Skeletal muscle tissue (tissue), 4 donors: Measurements from ENCODE around the gene TMPRSS15. TPM values are rescaled to one million over a fixed set of nuclear protein-coding genes. Genes with fewer than 3 reads are reported as not detected.

Source experiments
- H3K27ac ChIP-seq: one replicate; pipeline ENCODE4 v1.7.0; 2013; ENCODE audit warnings: mild to moderate bottlenecking, low read depth, low read length, inconsistent platforms
- H3K27me3 ChIP-seq, 3 donors: one replicate each; pipeline ENCODE4 v1.7.0; 2013; ENCODE audit warnings: low read length in 3 of 3; ENCODE audit not compliant: control insufficient read depth in 3 of 3, insufficient read depth in 3 of 3
- H3K36me3 ChIP-seq, 3 donors: one replicate each; pipeline ENCODE4 v1.7.0; 2013; ENCODE audit warnings: low read length in 3 of 3; ENCODE audit not compliant: control insufficient read depth in 3 of 3, insufficient read depth in 3 of 3
- H3K4me1 ChIP-seq, 3 donors: one replicate each; pipeline ENCODE4 v1.7.0; 2013; ENCODE audit warnings: low read length in 3 of 3, mild to moderate bottlenecking in 3 of 3; ENCODE audit not compliant: control insufficient read depth in 3 of 3, insufficient read depth in 3 of 3
- H3K4me3 ChIP-seq, 3 donors: one replicate each; pipeline ENCODE4 v1.7.0; 2013; ENCODE audit warnings: low read length in 3 of 3
- H3K9ac ChIP-seq, 3 donors: one replicate each; pipeline ENCODE4 v1.7.0; 2013; ENCODE audit warnings: low read length in 3 of 3, mild to moderate bottlenecking in 3 of 3, moderate library complexity in 2 of 3, low read depth in 1 of 3
- H3K9me3 ChIP-seq, 3 donors: one replicate each; pipeline ENCODE4 v1.7.0; 2013; ENCODE audit warnings: low read length in 3 of 3; ENCODE audit not compliant: control insufficient read depth in 3 of 3
- total RNA-seq: library from RNA; depleted of rRNA; stranded (reverse); fragments of >200 nt; gene quantifications from one replicate; pipeline ENCODE4 v1.2.3, GENCODE V29; 2014
- donor health status: Osteomylitis.

Gene TMPRSS15
- total RNA-seq, 1 donor from 2014 or later: 0.52 TPM

GRCh38 chr21:18354947-18355346 lies 48.6 kb downstream of the TMPRSS15 start:
- no peaks in the 10 kb centered on the region for H3K4me1 ChIP-seq
- H3K4me3 ChIP-seq: no peak overlapping the region
- no peaks in the 10 kb centered on the region for H3K36me3 ChIP-seq
- H3K9me3 ChIP-seq: no peaks in the 10 kb centered on the region
- H3K9ac ChIP-seq: no peak overlapping the region
- H3K27me3 ChIP-seq: no peaks in the 10 kb centered on the region
- no peak overlapping the region for H3K27ac ChIP-seq

DNA sequence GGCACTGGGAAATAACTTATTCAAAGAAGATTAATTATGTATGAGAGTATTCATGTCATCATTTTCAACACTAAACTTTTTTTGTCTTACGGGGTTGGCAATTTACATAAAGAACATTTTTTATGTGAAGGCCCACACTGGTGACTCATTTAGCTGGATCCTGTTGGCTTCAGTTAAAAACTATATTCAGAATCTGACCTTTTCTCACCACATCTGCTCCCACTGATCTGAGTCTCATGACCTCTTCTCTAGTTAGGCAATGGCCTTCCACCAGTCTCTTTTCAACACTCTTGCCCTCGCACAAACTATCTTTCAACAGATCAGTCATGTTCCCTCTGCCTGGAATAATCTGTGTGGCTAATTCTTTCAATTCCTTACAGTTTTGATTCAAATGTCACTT lies 53.4 kb downstream of the TMPRSS15 start:
- H3K9me3 ChIP-seq: no peaks in the 10 kb centered on the region
- no peak overlapping the region for H3K27ac ChIP-seq
- H3K4me1 ChIP-seq: no peaks in the 10 kb centered on the region

DNA sequence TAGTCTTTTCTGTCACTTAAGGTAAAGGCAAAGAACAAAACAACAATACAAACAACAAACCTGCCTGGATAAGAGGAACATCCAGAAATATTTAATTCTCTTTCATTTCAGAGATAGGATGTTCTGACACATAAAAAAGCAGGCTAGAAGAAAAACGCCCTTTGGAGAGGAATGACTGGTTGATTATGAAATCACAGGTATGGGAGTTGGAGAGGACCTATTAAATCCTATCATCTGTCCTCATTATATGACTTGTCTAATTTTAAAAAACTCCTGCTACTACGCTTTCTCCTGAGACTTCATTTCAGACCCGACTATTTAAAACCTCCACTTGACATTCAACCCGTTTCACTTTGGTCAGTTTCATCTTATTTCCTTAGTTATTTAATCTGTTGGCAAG lies 54.1 kb downstream of the TMPRSS15 start:
- Histone ChIP-seq H3K4me1 (no peaks in the 10 kb centered on the region), H3K4me3 (no peak overlapping the region), H3K9me3 (no peaks in the 10 kb centered on the region), H3K9ac (no peak overlapping the region), H3K27ac (no peak overlapping the region), H3K27me3 (no peaks in the 10 kb centered on the region), H3K36me3 (no peaks in the 10 kb centered on the region)

More for the DNA sequence above, 53.4 kb downstream of the TMPRSS15 start:
- no peaks in the 10 kb centered on the region for H3K36me3 ChIP-seq
- no peak overlapping the region for H3K9ac ChIP-seq
- H3K4me3 ChIP-seq: no peak overlapping the region
- H3K27me3 ChIP-seq: no peaks in the 10 kb centered on the region

GRCh38 chr21:18340387-18340942 lies 63.1 kb downstream of the TMPRSS15 start:
- Histone ChIP-seq H3K36me3 (no peaks in the 10 kb centered on the region), H3K4me3 (no peak overlapping the region), H3K9me3 (no peaks in the 10 kb centered on the region), H3K9ac (no peak overlapping the region), H3K27ac (no peak overlapping the region), H3K27me3 (no peaks in the 10 kb centered on the region), H3K4me1 (no peaks in the 10 kb centered on the region)

- Histone ChIP-seq H3K4me3 (no peak overlapping the region), H3K9ac (no peak overlapping the region), H3K27me3 (no peaks in the 10 kb centered on the region), H3K4me1 (no peaks in the 10 kb centered on the region), H3K36me3 (no peaks in the 10 kb centered on the region), H3K27ac (no peak overlapping the region), H3K9me3 (no peaks in the 10 kb centered on the region)
These were observed 67.8 kb downstream of the TMPRSS15 start for GRCh38 chr21:18335651-18336236.

DNA sequence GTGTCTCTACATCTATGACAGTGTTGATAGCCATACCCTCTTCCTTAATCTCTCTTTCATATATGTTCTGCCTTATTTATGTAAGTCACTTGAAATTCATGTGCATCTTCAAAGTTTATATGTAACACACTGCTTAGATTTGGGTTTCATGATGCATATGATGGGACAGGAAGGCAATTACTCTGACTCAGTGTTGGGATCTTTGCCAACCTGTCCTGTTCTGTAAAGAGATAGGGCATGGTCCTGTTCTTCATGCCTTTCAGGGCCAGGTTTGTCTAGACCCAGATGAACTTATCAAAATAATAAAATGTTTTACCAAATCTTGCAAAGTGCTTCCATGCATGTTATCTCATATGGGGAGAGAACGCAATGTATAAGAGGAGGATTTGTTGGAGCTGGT lies 69.5 kb downstream of the TMPRSS15 start:
- H3K4me1 ChIP-seq: no peaks in the 10 kb centered on the region
- no peak overlapping the region for H3K9ac ChIP-seq
- no peaks in the 10 kb centered on the region for H3K27me3 ChIP-seq
- H3K36me3 ChIP-seq: no peaks in the 10 kb centered on the region
- no peak overlapping the region for H3K4me3 ChIP-seq
- H3K9me3 ChIP-seq: no peaks in the 10 kb centered on the region
- H3K27ac ChIP-seq: no peak overlapping the region

DNA sequence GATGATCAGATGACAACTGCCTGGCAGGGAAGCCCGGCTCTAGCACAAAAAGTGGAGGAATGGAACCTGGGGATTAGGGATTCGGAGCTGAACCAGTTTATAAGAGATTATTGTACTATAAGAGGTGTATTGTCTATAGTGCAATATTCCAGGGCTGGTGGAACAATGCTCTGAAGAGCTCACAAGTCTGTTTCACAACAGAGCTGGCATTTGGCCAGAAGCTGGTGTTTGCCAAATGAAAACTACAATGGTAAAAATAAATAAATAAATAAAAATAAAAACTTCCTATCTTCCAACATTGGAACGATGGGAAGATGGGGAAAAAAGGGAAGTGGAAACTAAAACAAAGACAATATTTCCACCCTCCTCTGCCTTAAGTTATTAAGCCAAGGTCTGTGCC lies 85.4 kb downstream of the TMPRSS15 start:
- H3K27me3 ChIP-seq: no peaks in the 10 kb centered on the region
- no peaks in the 10 kb centered on the region for H3K36me3 ChIP-seq
- no peak overlapping the region for H3K4me3 ChIP-seq
- no peaks in the 10 kb centered on the region for H3K9me3 ChIP-seq
- no peak overlapping the region for H3K27ac ChIP-seq
- no peak overlapping the region for H3K9ac ChIP-seq
- H3K4me1 ChIP-seq: no peaks in the 10 kb centered on the region

DNA sequence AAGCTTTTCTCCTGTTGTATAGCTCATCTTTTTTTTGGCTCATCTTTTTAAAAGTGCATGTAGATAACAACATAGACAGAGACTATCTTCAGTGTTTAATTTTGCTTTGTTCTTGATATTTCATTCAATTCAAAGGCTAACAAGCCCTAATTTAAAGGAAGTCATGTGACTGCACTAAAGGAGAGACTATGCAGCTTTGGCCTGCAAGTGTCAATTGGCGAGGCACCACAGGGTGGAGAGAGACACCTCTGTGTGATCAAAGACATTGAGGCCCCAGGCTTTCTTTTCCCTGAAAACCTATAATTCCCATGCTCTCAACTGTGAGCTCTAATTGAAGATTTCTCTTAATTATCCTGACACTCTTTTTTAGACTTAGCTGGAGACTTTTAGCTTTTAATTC lies 105.4 kb downstream of the TMPRSS15 start:
- Histone ChIP-seq H3K4me3 (no peak overlapping the region), H3K27ac (no peak overlapping the region), H3K9ac (no peak overlapping the region), H3K9me3 (no peaks in the 10 kb centered on the region), H3K27me3 (no peaks in the 10 kb centered on the region), H3K4me1 (no peaks in the 10 kb centered on the region), H3K36me3 (no peaks in the 10 kb centered on the region)

GRCh38 chr21:18294100-18294499 lies 109.5 kb downstream of the TMPRSS15 start:
- Histone ChIP-seq H3K9me3 (no peaks in the 10 kb centered on the region), H3K27ac (no peak overlapping the region), H3K9ac (no peak overlapping the region), H3K4me1 (no peaks in the 10 kb centered on the region), H3K27me3 (no peaks in the 10 kb centered on the region), H3K4me3 (no peak overlapping the region), H3K36me3 (no peaks in the 10 kb centered on the region)

- Histone ChIP-seq H3K4me3 (no peak overlapping the region), H3K4me1 (no peaks in the 10 kb centered on the region), H3K36me3 (no peaks in the 10 kb centered on the region), H3K27me3 (no peaks in the 10 kb centered on the region), H3K9ac (no peak overlapping the region), H3K27ac (no peak overlapping the region), H3K9me3 (no peaks in the 10 kb centered on the region)
These were observed 113.7 kb downstream of the TMPRSS15 start for GRCh38 chr21:18289876-18290275.
